CD4-positive, alpha-beta T cell treated with Interferon alpha-2 for 1 hour (primary cell): Measurements from ENCODE around the gene WDR59.
"Not testable (repeated sequence)": the region's sequence is repeated elsewhere in the genome, so short reads cannot be mapped to it uniquely, and the experiment has no call there.

ENCODE experiments used
- DNase-seq, 2 donors: peaks; one replicate each; pipeline ENCODE4 v3.0.0-alpha.2; 2020 to 2022

The WDR59 gene

GRCh38 chr16:74850027-74850426 is 134.9 kb downstream of the WDR59 start:
- DNase-seq = no peak

- no peak for DNase-seq
These were observed 137.7 kb downstream of the WDR59 start for GRCh38 chr16:74847202-74847601.

GRCh38 chr16:74846714-74847113 is 138.2 kb downstream of the WDR59 start:
- no peak for DNase-seq

DNA sequence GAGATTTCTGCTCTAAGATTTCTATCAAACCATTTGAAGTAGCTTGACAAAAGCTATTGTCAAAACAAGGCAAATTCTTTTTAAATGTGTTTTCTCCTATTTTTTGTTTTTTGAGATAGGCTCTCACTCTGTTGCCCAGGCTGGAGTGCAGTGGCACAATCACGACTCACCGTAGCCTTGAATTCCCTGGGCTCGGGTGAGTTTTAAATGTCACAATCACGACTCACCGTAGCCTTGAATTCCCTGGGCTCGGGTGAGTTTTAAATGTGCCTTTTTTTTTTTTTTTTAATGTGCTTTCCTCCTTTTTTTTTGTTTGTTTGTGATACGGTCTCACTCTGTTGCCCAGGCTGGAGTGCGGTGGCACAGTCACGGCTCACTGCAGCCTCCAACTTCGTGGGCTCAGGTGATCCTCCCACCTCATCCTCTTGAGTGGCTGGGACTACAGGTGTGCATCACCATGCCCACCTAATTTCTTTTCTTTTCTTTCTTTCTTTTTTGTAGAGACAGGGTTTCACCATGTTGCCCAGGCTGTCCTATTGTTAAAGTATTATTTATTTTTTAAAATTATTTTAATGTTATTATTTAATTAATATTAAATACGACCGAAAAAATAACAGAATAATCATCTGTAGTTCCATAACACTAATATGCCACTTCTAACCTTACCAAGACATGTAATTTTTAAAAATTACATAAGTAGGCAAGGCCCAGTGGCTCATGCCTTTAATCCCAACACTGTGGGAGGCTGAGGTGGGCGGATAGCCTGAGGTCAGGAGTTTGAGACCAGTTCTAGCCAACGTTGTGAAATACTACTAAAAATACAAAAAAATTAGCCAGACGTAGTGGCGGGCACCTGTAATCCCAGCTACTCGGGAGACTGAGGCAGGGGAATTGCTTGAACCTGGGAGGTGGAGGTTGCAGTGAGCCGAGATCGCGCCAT is 140.6 kb downstream of the WDR59 start:
- DNase-seq = no peak

- DNase-seq = not testable (repeated sequence)
These were observed 141.4 kb downstream of the WDR59 start for GRCh38 chr16:74843381-74844035.

DNA sequence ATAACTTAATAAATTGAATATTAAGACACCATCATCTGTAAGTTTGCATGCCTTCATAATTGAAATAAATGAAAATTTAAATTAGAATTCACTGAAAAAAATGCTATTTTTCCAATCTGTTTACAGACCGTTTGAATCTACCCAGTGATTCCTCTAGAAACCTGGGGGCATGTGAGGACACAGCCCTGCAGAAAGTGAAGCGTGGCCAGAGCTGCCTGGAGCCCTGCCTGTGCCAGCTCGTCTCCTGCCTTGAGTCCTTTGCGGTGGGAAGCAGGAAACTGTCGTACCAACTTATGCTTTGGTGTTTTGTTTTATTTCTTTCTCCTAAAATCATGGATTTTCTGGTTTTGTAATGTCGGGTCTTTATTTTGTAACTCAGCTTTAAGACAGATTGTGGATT is 142.5 kb downstream of the WDR59 start:
- no peak for DNase-seq

- no peak for DNase-seq
These were observed 143.0 kb downstream of the WDR59 start for GRCh38 chr16:74841904-74842303.

DNA sequence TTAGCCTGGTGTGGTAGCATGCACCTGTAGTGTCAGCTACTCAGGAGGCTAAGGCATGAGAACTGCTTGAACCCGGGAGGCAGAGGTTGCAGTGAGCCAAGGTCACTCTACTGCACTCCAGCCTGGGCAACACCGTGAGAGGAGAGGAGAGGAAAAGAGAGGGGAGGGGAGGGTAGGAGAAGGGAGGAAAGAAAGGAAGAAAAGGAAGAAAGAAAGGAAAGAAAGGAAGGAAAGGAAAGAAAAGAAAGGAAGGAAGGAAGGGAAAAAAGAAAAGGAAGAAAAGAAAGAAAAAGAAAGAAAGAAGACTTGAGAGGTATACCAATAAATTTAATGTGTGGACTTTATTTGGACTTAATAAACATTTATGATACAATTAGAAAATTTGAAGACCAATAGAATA is 143.5 kb downstream of the WDR59 start:
- DNase-seq = no peak

DNA sequence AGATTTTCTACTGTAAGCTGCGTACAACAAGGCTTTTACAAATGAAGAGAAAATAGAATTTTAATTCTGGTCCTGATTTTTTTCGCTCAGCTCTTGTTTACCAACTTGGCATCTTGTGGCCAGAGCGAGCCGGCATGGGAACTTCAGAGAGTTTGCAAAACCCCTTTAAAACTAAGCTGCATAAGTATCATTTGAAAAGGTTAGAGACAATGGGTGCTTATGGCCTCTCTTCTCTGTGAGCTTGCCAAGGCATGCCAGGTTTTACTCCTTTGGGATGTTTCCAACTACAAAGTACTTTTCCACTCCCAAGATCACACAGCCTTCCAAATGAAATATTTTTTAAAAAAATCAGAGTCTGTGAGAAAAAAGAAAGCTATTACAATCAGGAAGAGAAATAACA is 147.9 kb downstream of the WDR59 start:
- DNase-seq = no peak

DNA sequence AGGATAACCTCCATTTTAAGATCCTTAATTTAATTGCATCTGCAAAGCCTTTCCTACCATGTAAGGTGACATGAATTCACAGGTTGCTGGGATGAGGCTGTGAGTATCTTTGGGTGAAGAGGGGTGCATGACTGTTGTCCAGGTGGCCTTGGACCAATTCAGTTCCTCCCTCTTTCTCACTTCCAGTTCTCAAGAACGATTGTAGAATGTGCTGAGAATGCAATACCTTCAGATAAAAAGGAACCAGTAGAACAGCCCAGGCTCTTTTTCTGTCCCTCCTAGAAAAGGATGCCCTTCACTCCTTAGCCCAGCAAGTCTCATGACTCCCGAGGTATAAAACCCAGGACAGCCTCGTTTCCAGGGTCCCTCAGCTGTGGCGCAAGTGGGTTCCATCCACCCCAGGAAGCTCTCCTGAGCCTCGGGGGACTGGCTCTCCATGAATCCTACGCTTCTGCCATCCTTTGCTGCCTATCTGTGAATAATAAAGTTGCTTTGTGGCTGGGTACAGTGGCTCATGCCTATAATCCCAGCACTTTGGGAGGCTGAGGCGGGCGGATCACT is 148.7 kb downstream of the WDR59 start:
- no peak for DNase-seq

DNA sequence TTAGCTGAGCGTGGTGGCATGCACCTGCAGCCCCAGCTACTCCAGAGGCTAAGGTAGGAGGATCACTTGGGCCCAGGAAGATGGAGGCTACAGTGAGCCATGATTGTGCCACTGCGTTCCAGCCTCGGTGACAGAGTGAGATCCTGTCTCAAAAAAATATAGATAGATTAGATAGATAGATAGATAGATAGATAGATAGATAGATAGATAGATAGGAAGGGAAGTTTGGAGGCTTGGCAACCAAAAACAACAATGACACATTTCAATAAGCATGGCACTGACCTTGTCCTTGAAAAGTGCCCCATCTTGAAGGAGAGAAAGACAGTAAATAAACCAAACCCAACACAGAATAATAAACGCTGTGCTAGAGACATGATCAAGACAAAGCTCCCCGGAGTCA is 152.7 kb downstream of the WDR59 start:
- no peak for DNase-seq

DNA sequence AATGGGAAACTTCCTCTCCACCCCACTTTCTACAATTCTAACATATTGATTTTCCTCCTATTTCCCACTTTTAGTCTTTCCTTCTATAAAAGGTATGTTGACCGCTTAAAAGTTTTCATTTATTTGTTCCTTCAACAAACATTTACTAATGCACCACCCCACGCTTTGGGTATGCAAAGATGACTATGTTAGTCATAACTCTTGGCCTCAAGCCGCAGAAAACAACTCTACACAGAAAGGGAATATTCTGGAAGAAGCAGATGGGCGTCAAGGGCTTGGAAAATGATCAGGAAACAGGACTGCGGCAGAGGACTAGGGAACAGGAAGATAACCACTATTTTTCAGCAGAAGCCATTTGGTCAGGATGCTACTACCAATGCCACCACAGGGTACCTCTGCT is 153.5 kb downstream of the WDR59 start:
- DNase-seq = no peak

GRCh38 chr16:74830648-74831047 is 154.3 kb downstream of the WDR59 start:
- no peak for DNase-seq

GRCh38 chr16:74829637-74830036 is 155.3 kb downstream of the WDR59 start:
- DNase-seq = no peak

DNA sequence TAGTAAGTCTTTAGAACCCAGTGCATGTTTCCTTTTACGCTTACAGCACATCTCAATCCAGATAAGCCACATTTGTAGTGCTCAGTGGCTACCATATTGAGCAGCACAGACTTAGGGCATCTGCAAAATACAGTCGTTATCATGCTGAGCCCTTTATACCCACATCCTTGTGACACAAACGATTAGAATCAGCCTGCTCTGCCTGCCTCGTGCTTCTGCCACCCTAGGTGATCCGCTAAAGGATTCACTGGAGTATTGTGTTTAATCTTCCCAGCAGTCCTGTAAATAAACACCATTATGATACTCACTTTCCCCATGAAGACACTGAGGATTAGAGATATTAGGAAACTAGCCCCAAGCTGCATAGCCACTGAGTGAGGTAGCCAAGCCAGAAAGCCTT is 159.0 kb downstream of the WDR59 start:
- no peak for DNase-seq

GRCh38 chr16:74825016-74825415 is 159.9 kb downstream of the WDR59 start:
- DNase-seq = no peak
